ENCODE measurements around the gene FAM168A. TPM values are rescaled to one million over a fixed set of nuclear protein-coding genes. Genes with fewer than 3 reads are reported as not detected.

Gene FAM168A
- total RNA-seq, 1 donor, result 28.2 TPM

DNA sequence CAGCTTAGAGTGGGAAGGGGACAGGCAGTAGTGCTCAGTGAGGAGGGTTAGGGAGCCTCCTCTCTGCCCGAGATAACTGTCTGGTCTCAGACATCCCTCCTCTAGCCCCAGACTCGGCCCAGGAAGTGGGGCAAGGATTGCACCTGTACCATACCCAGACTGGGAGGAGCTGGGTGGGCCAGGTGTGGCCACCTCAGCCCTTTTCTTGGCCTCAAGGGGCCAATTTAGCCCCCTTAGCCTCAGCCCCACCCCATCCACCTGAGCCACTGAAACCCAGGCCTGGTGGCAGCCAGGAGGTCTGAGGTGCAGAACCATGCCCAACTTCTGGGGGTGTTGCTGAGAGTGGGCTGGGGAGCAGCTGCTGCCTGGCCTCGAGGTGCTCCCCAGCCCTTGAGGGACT lies 215.2 kb downstream of the FAM168A start:
- Histone ChIP-seq H4K20me1 (ENCODE audit: insufficient read depth, low read length) (peaks cover 58% of the 10 kb centered on the region), H3K4me3 (ENCODE audit: insufficient read depth, low read length) (no peak overlapping the region)

GRCh38 chr11:73382183-73382582 lies 215.7 kb downstream of the FAM168A start:
- Histone ChIP-seq H3K27ac (ENCODE audit: low read depth, low read length) (no peak overlapping the region), H4K20me1 (ENCODE audit: insufficient read depth, low read length) (peaks cover 57% of the 10 kb centered on the region), H3K36me3 (ENCODE audit: insufficient read depth, low read length) (no peaks in the 10 kb centered on the region), H3K4me1 (ENCODE audit: insufficient read depth, low read length) (peaks cover 26% of the 10 kb centered on the region), H3K9me3 (ENCODE audit: low read depth, low read length) (no peaks in the 10 kb centered on the region), H3K4me3 (ENCODE audit: insufficient read depth, low read length) (no peak overlapping the region), H3K27me3 (ENCODE audit: insufficient read depth, low read length) (no peaks in the 10 kb centered on the region), H3K4me2 (ENCODE audit: insufficient read depth, low read length) (no peak overlapping the region), H2AFZ (ENCODE audit: low read length) (no peak overlapping the region), H3K79me2 (ENCODE audit: insufficient read depth, low read length) (peaks cover 100% of the 10 kb centered on the region)
- TF ChIP-seq, protein P1, sequence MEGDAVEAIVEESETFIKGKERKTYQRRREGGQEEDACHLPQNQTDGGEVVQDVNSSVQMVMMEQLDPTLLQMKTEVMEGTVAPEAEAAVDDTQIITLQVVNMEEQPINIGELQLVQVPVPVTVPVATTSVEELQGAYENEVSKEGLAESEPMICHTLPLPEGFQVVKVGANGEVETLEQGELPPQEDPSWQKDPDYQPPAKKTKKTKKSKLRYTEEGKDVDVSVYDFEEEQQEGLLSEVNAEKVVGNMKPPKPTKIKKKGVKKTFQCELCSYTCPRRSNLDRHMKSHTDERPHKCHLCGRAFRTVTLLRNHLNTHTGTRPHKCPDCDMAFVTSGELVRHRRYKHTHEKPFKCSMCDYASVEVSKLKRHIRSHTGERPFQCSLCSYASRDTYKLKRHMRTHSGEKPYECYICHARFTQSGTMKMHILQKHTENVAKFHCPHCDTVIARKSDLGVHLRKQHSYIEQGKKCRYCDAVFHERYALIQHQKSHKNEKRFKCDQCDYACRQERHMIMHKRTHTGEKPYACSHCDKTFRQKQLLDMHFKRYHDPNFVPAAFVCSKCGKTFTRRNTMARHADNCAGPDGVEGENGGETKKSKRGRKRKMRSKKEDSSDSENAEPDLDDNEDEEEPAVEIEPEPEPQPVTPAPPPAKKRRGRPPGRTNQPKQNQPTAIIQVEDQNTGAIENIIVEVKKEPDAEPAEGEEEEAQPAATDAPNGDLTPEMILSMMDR (IDR thresholded peaks at IDR 0.05; ENCODE audit: extremely low read depth, low read depth, low read length), result no peak
- no peak for DNase-seq (ENCODE audit: insufficient read length, low spot score, missing footprints)

More for the DNA sequence above, 215.2 kb downstream of the FAM168A start:
- Histone ChIP-seq H3K4me2 (ENCODE audit: insufficient read depth, low read length) (no peak overlapping the region), H3K4me1 (ENCODE audit: insufficient read depth, low read length) (peaks cover 20% of the 10 kb centered on the region), H2AFZ (ENCODE audit: low read length) (no peak overlapping the region), H3K79me2 (ENCODE audit: insufficient read depth, low read length) (peaks cover 100% of the 10 kb centered on the region), H3K36me3 (ENCODE audit: insufficient read depth, low read length) (no peaks in the 10 kb centered on the region), H3K27me3 (ENCODE audit: insufficient read depth, low read length) (no peaks in the 10 kb centered on the region), H3K27ac (ENCODE audit: low read depth, low read length) (no peak overlapping the region), H3K9me3 (ENCODE audit: low read depth, low read length) (no peaks in the 10 kb centered on the region)
- TF ChIP-seq, protein P1 (IDR thresholded peaks at IDR 0.05; ENCODE audit: extremely low read depth, low read depth, low read length), result no peak
- DNase-seq (ENCODE audit: insufficient read length, low spot score, missing footprints), result no peak

DNA sequence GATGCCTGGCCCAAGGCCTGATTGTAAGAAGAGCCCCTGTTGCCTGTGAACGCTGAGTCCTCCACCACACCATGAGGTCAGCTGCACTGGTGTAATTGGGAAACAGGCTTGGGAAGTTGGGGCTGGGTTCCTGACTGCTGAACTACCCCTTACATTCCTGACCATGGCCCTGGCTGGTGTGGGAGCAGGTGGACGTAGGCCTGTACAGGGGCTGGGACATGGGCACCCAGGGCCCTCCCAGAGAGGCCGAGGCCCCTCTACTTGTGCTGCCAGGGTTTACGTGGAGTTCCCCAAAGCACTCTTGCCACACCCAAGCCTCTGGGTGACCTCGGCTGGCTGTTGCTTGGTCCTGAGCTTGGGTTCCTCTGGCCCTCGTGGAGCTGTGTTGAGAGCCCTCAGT lies 216.3 kb downstream of the FAM168A start:
- Histone ChIP-seq H3K4me1 (ENCODE audit: insufficient read depth, low read length) (peaks cover 27% of the 10 kb centered on the region), H3K4me2 (ENCODE audit: insufficient read depth, low read length) (no peak overlapping the region), H3K79me2 (ENCODE audit: insufficient read depth, low read length) (peaks cover 100% of the 10 kb centered on the region), H3K9me3 (ENCODE audit: low read depth, low read length) (no peaks in the 10 kb centered on the region), H3K4me3 (ENCODE audit: insufficient read depth, low read length) (no peak overlapping the region), H3K27me3 (ENCODE audit: insufficient read depth, low read length) (no peaks in the 10 kb centered on the region), H2AFZ (ENCODE audit: low read length) (no peak overlapping the region), H4K20me1 (ENCODE audit: insufficient read depth, low read length) (peaks cover 55% of the 10 kb centered on the region), H3K36me3 (ENCODE audit: insufficient read depth, low read length) (no peaks in the 10 kb centered on the region), H3K27ac (ENCODE audit: low read depth, low read length) (no peak overlapping the region)
- TF ChIP-seq, protein P1 (IDR thresholded peaks at IDR 0.05; ENCODE audit: extremely low read depth, low read depth, low read length), result no peak
- DNase-seq (ENCODE audit: insufficient read length, low spot score, missing footprints), result no peak

GRCh38 chr11:73380897-73381410 lies 217.0 kb downstream of the FAM168A start:
- TF ChIP-seq, protein P1 (IDR thresholded peaks at IDR 0.05; ENCODE audit: extremely low read depth, low read depth, low read length), result no peak
- no peaks in the 10 kb centered on the region for H3K36me3 ChIP-seq (ENCODE audit: insufficient read depth, low read length)
- peaks cover 26% of the 10 kb centered on the region for H3K4me1 ChIP-seq (ENCODE audit: insufficient read depth, low read length)
- H3K9me3 ChIP-seq (ENCODE audit: low read depth, low read length), result no peaks in the 10 kb centered on the region
- no peaks in the 10 kb centered on the region for H3K27me3 ChIP-seq (ENCODE audit: insufficient read depth, low read length)
- DNase-seq (ENCODE audit: insufficient read length, low spot score, missing footprints), result no peak
- no peak overlapping the region for H2AFZ ChIP-seq (ENCODE audit: low read length)
- no peak overlapping the region for H3K4me2 ChIP-seq (ENCODE audit: insufficient read depth, low read length)
- H4K20me1 ChIP-seq (ENCODE audit: insufficient read depth, low read length), result peaks cover 51% of the 10 kb centered on the region
- peaks cover 96% of the 10 kb centered on the region for H3K79me2 ChIP-seq (ENCODE audit: insufficient read depth, low read length)
- H3K4me3 ChIP-seq (ENCODE audit: insufficient read depth, low read length), result no peak overlapping the region
- no peak overlapping the region for H3K27ac ChIP-seq (ENCODE audit: low read depth, low read length)

Data from osteoblast (primary cell).